AML-193 (cell line): ENCODE measurements around the gene ELOVL7.
"Not testable (repeated sequence)": the region's sequence is repeated elsewhere in the genome, so short reads cannot be mapped to it uniquely, and the experiment has no call there.

ENCODE experiments used
- DNase-seq, 2 experiments: peaks; one replicate each; lab custom pipeline; 2025; lab: John Stamatoyannopoulos, UW

ELOVL7 gene

GRCh38 chr5:60795424-60795950 is 48.6 kb downstream of the ELOVL7 start:
- not testable (repeated sequence) for DNase-seq

DNA sequence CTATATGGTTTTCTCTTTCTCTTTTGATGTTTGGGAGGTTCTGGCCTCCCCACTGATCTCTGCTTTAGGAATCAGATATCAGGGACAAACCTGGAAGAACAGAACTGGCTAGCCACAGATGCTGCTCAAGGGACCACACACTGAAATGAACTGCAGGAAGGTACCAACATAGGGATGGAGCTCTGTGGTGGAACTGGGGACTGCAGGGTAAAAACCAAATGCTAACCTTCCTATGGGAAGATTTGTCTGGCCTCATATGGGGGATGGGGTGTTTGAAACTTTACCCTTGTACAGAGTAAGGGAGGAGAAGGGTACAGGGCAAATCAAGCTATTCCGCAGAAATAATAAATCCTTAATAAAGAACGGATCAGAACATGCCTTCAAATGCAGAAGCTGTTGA is 49.4 kb downstream of the ELOVL7 start:
- DNase-seq = no peak

- no peak for DNase-seq
Observed at GRCh38 chr5:60792438-60792837, 51.6 kb downstream of the ELOVL7 start.

GRCh38 chr5:60789551-60789950 is 54.5 kb downstream of the ELOVL7 start:
- no peak for DNase-seq

DNA sequence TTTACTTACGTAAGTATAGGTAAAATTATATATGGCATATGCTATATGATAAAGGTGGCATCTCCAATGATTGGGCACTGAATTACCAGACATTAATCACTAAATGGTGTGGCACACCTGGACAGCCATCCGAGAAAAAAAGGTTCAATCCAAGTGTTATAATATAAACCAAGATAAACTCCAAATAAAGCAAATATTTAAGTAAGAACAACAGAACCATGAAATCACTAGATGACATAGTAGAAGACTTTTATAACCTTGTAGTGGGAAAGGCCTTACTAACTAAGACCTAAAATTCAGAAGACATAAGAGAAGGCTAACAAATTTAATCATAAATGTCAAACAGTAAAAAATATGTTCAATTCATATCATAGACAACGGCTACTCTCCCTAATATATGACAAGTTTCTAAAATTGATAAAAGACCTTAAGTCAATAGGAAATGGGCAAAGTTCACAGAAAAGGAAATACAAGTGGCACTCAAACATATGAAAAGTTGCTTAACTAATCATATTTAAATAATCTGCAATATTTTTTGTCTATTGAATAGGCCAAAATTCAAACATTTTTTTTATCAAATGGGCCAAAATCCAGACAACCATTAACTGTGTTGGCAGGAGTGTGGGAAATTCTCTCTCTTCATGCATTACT is 55.1 kb downstream of the ELOVL7 start:
- DNase-seq = no peak

GRCh38 chr5:60779466-60779865 is 64.6 kb downstream of the ELOVL7 start:
- DNase-seq = no peak

- no peak for DNase-seq
Observed at GRCh38 chr5:60776343-60776742, 67.7 kb downstream of the ELOVL7 start.

GRCh38 chr5:60765019-60765709 is 78.9 kb downstream of the ELOVL7 start:
- DNase-seq = no peak

DNA sequence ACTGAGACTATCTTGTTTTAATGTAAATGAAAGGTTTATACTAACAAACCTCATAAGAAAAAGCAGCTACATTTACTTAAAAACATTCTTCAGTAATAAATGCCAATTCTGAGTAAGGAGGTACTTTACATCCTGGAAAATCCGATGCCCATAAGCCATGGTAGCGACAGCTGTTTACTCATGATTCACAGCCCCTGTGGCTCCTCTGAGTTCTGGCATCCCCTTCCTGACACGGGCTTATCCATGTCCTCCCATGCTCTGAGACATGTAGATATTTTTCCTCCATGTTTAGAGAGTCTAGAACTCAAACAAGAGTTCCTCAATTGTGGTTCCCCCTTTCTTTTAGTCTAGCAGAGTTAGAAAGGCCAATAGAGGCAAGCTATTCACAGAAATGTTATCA is 81.0 kb downstream of the ELOVL7 start:
- no peak for DNase-seq

DNA sequence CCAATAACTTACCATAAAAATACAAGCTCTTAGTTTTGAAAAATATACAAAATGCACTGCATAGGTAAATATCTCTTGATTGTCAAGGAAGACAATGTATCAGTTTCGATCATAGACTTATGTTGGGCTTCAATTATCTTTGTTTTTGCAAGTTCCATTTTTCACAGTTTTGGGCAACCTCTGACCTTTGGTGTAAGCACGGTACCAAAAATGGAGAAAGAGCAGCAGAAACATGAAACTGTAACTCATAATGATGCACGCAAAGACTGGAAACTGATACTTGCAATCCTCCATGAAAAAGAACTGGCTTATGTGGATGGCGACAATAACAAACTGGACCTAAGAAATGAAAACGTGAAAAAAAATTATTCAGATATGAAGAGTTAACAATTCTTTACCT is 89.6 kb downstream of the ELOVL7 start:
- no peak for DNase-seq

DNA sequence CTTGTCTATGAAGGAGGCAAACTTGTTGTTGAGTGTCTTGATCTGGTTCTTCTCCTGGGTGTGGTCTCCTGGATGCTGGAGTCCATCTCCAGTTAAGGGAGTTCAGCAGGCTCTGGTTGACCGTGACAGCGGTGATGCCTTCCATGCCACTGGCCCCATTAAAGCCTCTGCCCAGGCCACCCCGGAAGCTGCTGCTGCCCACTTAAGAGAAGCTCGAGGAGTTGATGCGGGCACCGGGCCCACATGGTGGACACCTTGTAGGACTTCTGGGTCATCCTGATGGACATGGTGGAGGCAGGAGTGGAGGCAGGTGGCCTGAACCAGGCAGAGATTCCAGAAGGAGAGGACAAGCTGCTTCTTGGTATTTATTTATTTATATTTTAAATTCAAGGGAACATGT is 99.4 kb downstream of the ELOVL7 start:
- no peak for DNase-seq

- DNase-seq = no peak
Observed at GRCh38 chr5:60743511-60744314, 100.4 kb downstream of the ELOVL7 start.

GRCh38 chr5:60740322-60740721 is 103.7 kb downstream of the ELOVL7 start:
- no peak for DNase-seq

GRCh38 chr5:60738933-60739332 is 105.1 kb downstream of the ELOVL7 start:
- DNase-seq = no peak

DNA sequence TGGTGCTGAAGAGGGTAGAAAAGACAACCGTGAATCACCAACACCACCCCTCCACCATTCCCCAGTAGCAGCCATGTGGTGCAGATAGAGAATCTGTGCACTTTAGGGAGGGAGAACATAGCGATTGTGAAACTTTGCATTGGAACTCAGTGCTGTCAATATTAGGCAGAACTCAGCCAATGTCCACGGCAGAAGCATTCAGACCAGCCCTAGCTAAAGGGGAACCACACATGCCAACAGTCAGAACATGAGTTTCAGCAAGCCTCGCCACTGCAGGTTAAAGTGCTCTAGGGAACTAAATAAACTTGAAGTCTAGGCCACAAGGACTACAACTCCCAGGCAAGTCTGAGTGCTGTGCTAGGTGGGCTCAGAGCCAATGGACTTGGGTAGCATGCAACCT is 105.6 kb downstream of the ELOVL7 start:
- DNase-seq = no peak

GRCh38 chr5:60730858-60731257 is 113.2 kb downstream of the ELOVL7 start:
- DNase-seq = not testable (repeated sequence)

- no peak for DNase-seq
Observed at GRCh38 chr5:60727033-60727679, 116.9 kb downstream of the ELOVL7 start.

DNA sequence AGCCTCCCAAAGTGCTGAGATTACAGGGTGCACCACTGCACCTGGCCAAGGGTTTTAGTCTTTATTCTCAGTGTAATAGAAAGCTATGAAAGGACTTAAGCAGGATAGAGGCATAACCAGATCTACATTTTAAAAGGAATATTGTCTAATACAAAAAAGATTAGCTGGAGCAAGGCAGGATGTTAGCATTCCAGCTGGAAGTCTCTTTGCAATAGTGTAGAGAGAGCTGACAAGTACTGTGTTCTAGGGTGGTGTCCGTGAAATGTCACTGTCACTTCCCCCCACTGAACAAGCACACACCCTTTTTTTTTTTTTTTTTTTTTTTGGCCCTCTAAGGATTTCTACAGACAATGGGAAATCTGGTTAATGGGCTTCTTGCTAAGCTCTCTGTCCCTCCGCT is 119.9 kb downstream of the ELOVL7 start:
- DNase-seq = no peak

GRCh38 chr5:60722416-60722815 is 121.7 kb downstream of the ELOVL7 start:
- no peak for DNase-seq

GRCh38 chr5:60719329-60719728 is 124.7 kb downstream of the ELOVL7 start:
- DNase-seq = no peak

- peak in 1 of 2 experiments; percentile 14 for DNase-seq
Observed at GRCh38 chr5:60718166-60718892, 125.7 kb downstream of the ELOVL7 start.
